PC-9 (cell line): ENCODE measurements around the gene CENPP. TPM values are rescaled to one million over a fixed set of nuclear protein-coding genes. Genes with fewer than 3 reads are reported as not detected.

Source experiments
- BruUV-seq: library from RNA; stranded (reverse); fragments of 400-500 nt; replicated peaks from 2 replicates; lab custom pipeline; 2021; lab: Mats Ljungman, UMichigan
- CTCF ChIA-PET: fragments of 300-600 bp; sonication (Branson Sonifier 250); formaldehyde crosslinking; loops from one replicate; lab custom pipeline; 2022; ENCODE audit warnings: antibody characterized with exemption; lab: Charles Lee
- POLR2A ChIA-PET: fragments of 300-600 bp; sonication (Branson Sonifier 250); formaldehyde crosslinking; loops from one replicate; lab custom pipeline; 2022; ENCODE audit warnings: antibody characterized with exemption; ENCODE audit not compliant: unreplicated experiment; lab: Charles Lee
- DNase-seq, 2 experiments: peaks; one replicate each; pipeline versions ENCODE4 v3.0.0 to v3.0.0-alpha.2; 2015 to 2022; ENCODE audit warnings: mixed read lengths in 1 of 2
- H2AFZ ChIP-seq: fragments of 200-600 bp; sonication (generic); 2 replicates; pipeline ENCODE4 v1.8.1; 2017; ENCODE audit warnings: antibody characterized with exemption
- H3F3A ChIP-seq: fragments of 200-600 bp; sonication (generic); 2 replicates; pipeline ENCODE4 v1.8.1; 2017; ENCODE audit warnings: antibody characterized with exemption, mild to moderate bottlenecking, low read depth; ENCODE audit not compliant: insufficient read depth
- H3K27ac ChIP-seq: fragments of 200-600 bp; sonication (generic); 2 replicates; pipeline ENCODE4 v1.6.1; 2016; ENCODE audit warnings: mixed run types
- H3K27me3 ChIP-seq: fragments of 200-600 bp; sonication (generic); 2 replicates; pipeline ENCODE4 v1.6.1; 2016; ENCODE audit warnings: low read depth, mixed run types; ENCODE audit not compliant: insufficient read depth
- H3K36me3 ChIP-seq: fragments of 200-600 bp; sonication (generic); 2 replicates; pipeline ENCODE4 v1.6.1; 2016; ENCODE audit warnings: low read depth, mixed run types
- H3K4me1 ChIP-seq: fragments of 200-600 bp; sonication (generic); replicated peaks from 2 replicates; pipeline ENCODE4 v1.6.1; 2016; ENCODE audit warnings: mixed run types; ENCODE audit not compliant: insufficient read depth
- H3K4me2 ChIP-seq: fragments of 200-600 bp; sonication (generic); 2 replicates; pipeline ENCODE4 v1.6.1; 2017; ENCODE audit warnings: mixed run types
- H3K4me3 ChIP-seq: fragments of 200-600 bp; sonication (generic); 2 replicates; pipeline ENCODE4 v1.6.1; 2016; ENCODE audit warnings: mixed run types
- H3K79me2 ChIP-seq: fragments of 200-600 bp; sonication (generic); 2 replicates; pipeline ENCODE4 v1.6.1; 2017; ENCODE audit warnings: low read depth, mixed run types
- H3K9me2 ChIP-seq: fragments of 200-600 bp; sonication (generic); 2 replicates; pipeline ENCODE4 v1.8.1; 2017; ENCODE audit warnings: mild to moderate bottlenecking; ENCODE audit not compliant: insufficient read depth
- H3K9me3 ChIP-seq: fragments of 200-600 bp; sonication (generic); 2 replicates; pipeline ENCODE4 v1.8.1; 2016; ENCODE audit warnings: low read depth; ENCODE audit not compliant: insufficient read depth
- H4K20me1 ChIP-seq: fragments of 200-600 bp; sonication (generic); 2 replicates; pipeline ENCODE4 v1.8.1; 2017; ENCODE audit not compliant: insufficient read depth
- CTCF ChIP-seq: fragments of 200-600 bp; sonication (generic); conservative IDR thresholded peaks from 2 replicates; pipeline ENCODE4 v1.6.1; 2017; ENCODE audit warnings: mixed run types, antibody characterized with exemption, mild to moderate bottlenecking, moderate library complexity
- EZH2 ChIP-seq: fragments of 200-600 bp; sonication (generic); IDR thresholded peaks from 2 replicates; pipeline ENCODE4 v1.8.0; 2017; ENCODE audit warnings: antibody characterized with exemption, low read depth
- intact Hi-C: fragments of 100-400 bp; cut with micrococcal nuclease; formaldehyde crosslinking; loops from one replicate; pipeline ENCODE4 v1.10.0; 2022; ENCODE audit not compliant: unreplicated experiment
- total RNA-seq: library from RNA; stranded (reverse); gene quantifications from 2 replicates; pipeline ENCODE4 v1.2.3, GENCODE V29; 2021

The CENPP gene
- total RNA-seq, 1 experiment from 2014 or later, result 10.0 TPM

GRCh38 chr9:92562461-92562967 is 236.8 kb downstream of the CENPP start:
- Histone ChIP-seq H3K4me1 (peaks cover 3% of the 10 kb centered on the region; the same call in 1 of the 2 replicates), H3K36me3 (no peaks in the 10 kb centered on the region), H3K4me2 (no peak overlapping the region), H3K9me3 (no peaks in the 10 kb centered on the region), H3K27ac (no peak overlapping the region), H4K20me1 (no peaks in the 10 kb centered on the region), H3F3A (no peaks in the 10 kb centered on the region), H3K4me3 (no peak overlapping the region), H3K79me2 (no peaks in the 10 kb centered on the region), H2AFZ (no peak overlapping the region), H3K9me2 (no peaks in the 10 kb centered on the region), H3K27me3 (no peaks in the 10 kb centered on the region)
- TF ChIP-seq EZH2, result no peak
- no peak for TF ChIP-seq CTCF
- CTCF ChIA-PET, result no interaction called here
- POLR2A ChIA-PET, result no interaction called here
- BruUV-seq, result no TSS peak
- intact Hi-C loops, result no loop called here
- DNase-seq, result no peak

GRCh38 chr9:92563116-92564100 is 237.7 kb downstream of the CENPP start:
- peaks cover 3% of the 10 kb centered on the region; the same call in 1 of the 2 replicates for H3K4me1 ChIP-seq
- no TSS peak for BruUV-seq
- H2AFZ ChIP-seq, result no peak overlapping the region
- DNase-seq, result no peak
- H3K79me2 ChIP-seq, result no peaks in the 10 kb centered on the region
- H3K4me2 ChIP-seq, result no peak overlapping the region
- H4K20me1 ChIP-seq, result no peaks in the 10 kb centered on the region
- H3K36me3 ChIP-seq, result no peaks in the 10 kb centered on the region
- H3K9me2 ChIP-seq, result no peaks in the 10 kb centered on the region
- no peaks in the 10 kb centered on the region for H3K9me3 ChIP-seq
- TF ChIP-seq CTCF (no peak), EZH2 (no peak)
- no peak overlapping the region for H3K4me3 ChIP-seq
- POLR2A ChIA-PET, result no interaction called here
- H3K27me3 ChIP-seq, result no peaks in the 10 kb centered on the region
- intact Hi-C loops, result no loop called here
- CTCF ChIA-PET, result no interaction called here
- no peaks in the 10 kb centered on the region for H3F3A ChIP-seq
- no peak overlapping the region for H3K27ac ChIP-seq

- Histone ChIP-seq H4K20me1 (no peaks in the 10 kb centered on the region), H3K9me3 (no peaks in the 10 kb centered on the region), H3K27me3 (no peaks in the 10 kb centered on the region), H3K9me2 (no peaks in the 10 kb centered on the region), H2AFZ (no peak overlapping the region), H3K4me1 (peaks cover 3% of the 10 kb centered on the region; the same call in 1 of the 2 replicates), H3K4me2 (no peak overlapping the region), H3K79me2 (no peaks in the 10 kb centered on the region), H3K27ac (no peak overlapping the region), H3K4me3 (no peak overlapping the region), H3K36me3 (no peaks in the 10 kb centered on the region), H3F3A (no peaks in the 10 kb centered on the region)
- CTCF ChIA-PET, result interaction anchor here (0.7 kb wide), 1 partner anchor 425 kb away, joined by 3 read pairs; no protein-coding TSS in a partner anchor
- no peak for TF ChIP-seq CTCF
- intact Hi-C loops, result no loop called here
- DNase-seq, result no peak
- no TSS peak for BruUV-seq
- POLR2A ChIA-PET, result no interaction called here
These were observed 238.8 kb downstream of the CENPP start for GRCh38 chr9:92564504-92564903.
